MCF 10A (cell line): ENCODE data around the gene C1QTNF12. TPM values are rescaled to one million over a fixed set of nuclear protein-coding genes. Genes with fewer than 3 reads are reported as not detected.

Experiments used
- BruUV-seq: library from RNA; stranded (reverse); fragments of 400-500 nt; replicated peaks from 2 replicates; lab custom pipeline; 2021; lab: Mats Ljungman, UMichigan
- CTCF ChIA-PET: fragments of 300-600 bp; sonication (Branson Sonifier 250); formaldehyde crosslinking; extraction: SDS; loops from one replicate; lab custom pipeline; 2021; ENCODE audit warnings: antibody characterized with exemption, inconsistent platforms; lab: Yijun Ruan, JAX
- POLR2A ChIA-PET: fragments of 300-600, 350-650 bp; sonication (Branson Sonifier 250); formaldehyde crosslinking; extraction: SDS; loops from one replicate; lab custom pipeline; 2020; ENCODE audit warnings: antibody characterized with exemption, inconsistent platforms; lab: Yijun Ruan, JAX
- DNase-seq: peaks from one replicate; pipeline ENCODE4 v3.0.0-alpha.2; 2018; ENCODE audit not compliant: unreplicated experiment
- H3K27ac Mint-ChIP-seq: one replicate; pipeline ENCODE4 v1.8.0; 2022; ENCODE audit warnings: mild to moderate bottlenecking, low read depth, mixed read lengths; ENCODE audit not compliant: unreplicated experiment
- H3K27me3 Mint-ChIP-seq: one replicate; pipeline ENCODE4 v1.8.0; 2022; ENCODE audit warnings: mixed read lengths; ENCODE audit not compliant: insufficient read depth, unreplicated experiment
- H3K36me3 Mint-ChIP-seq: one replicate; pipeline ENCODE4 v1.8.0; 2022; ENCODE audit warnings: mild to moderate bottlenecking, moderate library complexity, mixed read lengths; ENCODE audit not compliant: insufficient read depth, unreplicated experiment
- H3K4me1 Mint-ChIP-seq: one replicate; pipeline ENCODE4 v1.8.0; 2022; ENCODE audit warnings: mixed read lengths; ENCODE audit not compliant: insufficient read depth, unreplicated experiment
- H3K4me3 Mint-ChIP-seq: one replicate; pipeline ENCODE4 v1.8.0; 2022; ENCODE audit warnings: mild to moderate bottlenecking, moderate library complexity, mixed read lengths; ENCODE audit not compliant: unreplicated experiment
- H3K9me3 Mint-ChIP-seq: one replicate; pipeline ENCODE4 v1.8.0; 2022; ENCODE audit warnings: mixed read lengths; ENCODE audit not compliant: unreplicated experiment
- intact Hi-C: fragments of 100-400 bp; cut with micrococcal nuclease; formaldehyde crosslinking; loops from 2 replicates; pipeline ENCODE4 v1.14.1; 2022
- total RNA-seq: library from RNA; stranded (reverse); gene quantifications from 2 replicates; pipeline ENCODE4 v1.2.3, GENCODE V29; 2022
- TF ChIP-seq, protein P1 (sequence below): fragments of 200-600 bp; IDR thresholded peaks from one replicate; pipeline ENCODE4 v1.8.0; 2022; ENCODE audit warnings: antibody characterized with exemption, mild to moderate bottlenecking; ENCODE audit not compliant: unreplicated experiment

C1QTNF12 gene
- total RNA-seq, 1 experiment from 2014 or later, result 1.5 TPM

GRCh38 chr1:1199961-1200875, 46.3 kb downstream of the C1QTNF12 start:
- Mint-ChIP-seq H3K4me3 (no peak overlapping the region), H3K27me3 (no peaks in the 10 kb centered on the region), H3K4me1 (no peaks in the 10 kb centered on the region), H3K9me3 (no peaks in the 10 kb centered on the region), H3K36me3 (no peaks in the 10 kb centered on the region), H3K27ac (no peak overlapping the region)
- DNase-seq, result no peak
- no TSS peak for BruUV-seq
- TF ChIP-seq, protein P1, sequence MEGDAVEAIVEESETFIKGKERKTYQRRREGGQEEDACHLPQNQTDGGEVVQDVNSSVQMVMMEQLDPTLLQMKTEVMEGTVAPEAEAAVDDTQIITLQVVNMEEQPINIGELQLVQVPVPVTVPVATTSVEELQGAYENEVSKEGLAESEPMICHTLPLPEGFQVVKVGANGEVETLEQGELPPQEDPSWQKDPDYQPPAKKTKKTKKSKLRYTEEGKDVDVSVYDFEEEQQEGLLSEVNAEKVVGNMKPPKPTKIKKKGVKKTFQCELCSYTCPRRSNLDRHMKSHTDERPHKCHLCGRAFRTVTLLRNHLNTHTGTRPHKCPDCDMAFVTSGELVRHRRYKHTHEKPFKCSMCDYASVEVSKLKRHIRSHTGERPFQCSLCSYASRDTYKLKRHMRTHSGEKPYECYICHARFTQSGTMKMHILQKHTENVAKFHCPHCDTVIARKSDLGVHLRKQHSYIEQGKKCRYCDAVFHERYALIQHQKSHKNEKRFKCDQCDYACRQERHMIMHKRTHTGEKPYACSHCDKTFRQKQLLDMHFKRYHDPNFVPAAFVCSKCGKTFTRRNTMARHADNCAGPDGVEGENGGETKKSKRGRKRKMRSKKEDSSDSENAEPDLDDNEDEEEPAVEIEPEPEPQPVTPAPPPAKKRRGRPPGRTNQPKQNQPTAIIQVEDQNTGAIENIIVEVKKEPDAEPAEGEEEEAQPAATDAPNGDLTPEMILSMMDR, result no peak
- ChIA-PET CTCF (interaction anchor here (0.7 kb wide), 1 partner anchor 398 kb away, joined by 3 read pairs; no protein-coding TSS in a partner anchor), POLR2A (no interaction called here)
- intact Hi-C loops, result no loop called here

GRCh38 chr1:1199141-1199960, 47.2 kb downstream of the C1QTNF12 start:
- no peak for DNase-seq
- intact Hi-C loops, result no loop called here
- ChIA-PET POLR2A (interaction anchor here (0.6 kb wide), 1 partner anchor 82 kb away, joined by 3 read pairs; no protein-coding TSS in a partner anchor), CTCF (no interaction called here)
- no peak overlapping the region for H3K27ac Mint-ChIP-seq
- no peaks in the 10 kb centered on the region for H3K4me1 Mint-ChIP-seq
- no peaks in the 10 kb centered on the region for H3K27me3 Mint-ChIP-seq
- no peaks in the 10 kb centered on the region for H3K36me3 Mint-ChIP-seq
- no peak overlapping the region for H3K4me3 Mint-ChIP-seq
- H3K9me3 Mint-ChIP-seq, result peaks cover 9% of the 10 kb centered on the region
- no TSS peak for BruUV-seq
- TF ChIP-seq, protein P1, result no peak

DNA sequence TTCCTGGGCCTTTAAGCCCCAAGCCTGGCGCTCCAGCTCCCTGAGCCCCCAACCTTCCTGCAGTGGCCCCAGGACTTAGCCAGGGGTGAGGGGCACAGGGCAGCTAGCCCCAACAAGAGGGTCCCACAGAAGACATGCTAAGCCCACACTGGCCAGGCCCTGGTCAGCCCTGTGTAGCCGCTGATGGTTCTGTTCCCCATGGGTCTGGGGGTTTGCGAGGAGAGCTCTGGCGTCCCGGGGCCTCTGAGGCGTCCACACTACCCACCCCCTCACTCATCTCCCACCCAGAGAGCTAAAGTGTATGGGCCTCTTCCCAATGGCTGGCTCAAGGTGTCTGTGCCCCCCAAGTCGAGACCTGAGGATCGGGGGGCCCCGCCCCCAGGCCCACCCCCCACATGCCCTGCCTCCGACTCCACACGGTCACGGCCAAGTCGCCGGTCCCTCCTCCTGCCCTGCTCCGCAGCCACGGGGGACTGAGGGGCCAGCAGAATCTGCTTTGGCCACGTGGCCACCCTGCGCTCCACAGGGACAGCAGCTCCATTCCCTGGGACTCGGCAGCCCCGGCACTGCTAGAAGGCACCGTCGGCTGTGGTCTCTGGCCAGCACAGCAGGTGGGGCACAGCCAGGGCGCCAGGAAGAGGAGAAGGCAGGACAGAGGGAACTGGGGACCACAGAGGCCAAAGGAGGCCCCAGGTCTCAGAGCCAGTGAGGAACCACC, 47.9 kb downstream of the C1QTNF12 start:
- Mint-ChIP-seq H3K27ac (no peak overlapping the region), H3K36me3 (no peaks in the 10 kb centered on the region), H3K4me1 (no peaks in the 10 kb centered on the region), H3K9me3 (peaks cover 12% of the 10 kb centered on the region), H3K4me3 (no peak overlapping the region), H3K27me3 (no peaks in the 10 kb centered on the region)
- POLR2A ChIA-PET, result interaction anchor here (0.6 kb wide), 1 partner anchor 81 kb away, joined by 3 read pairs; no protein-coding TSS in a partner anchor
- no TSS peak for BruUV-seq
- DNase-seq, result no peak
- CTCF ChIA-PET, result no interaction called here
- TF ChIP-seq, protein P1, result no peak
- intact Hi-C loops, result no loop called here
